Fibroblast of pulmonary artery (primary cell): Measurements from ENCODE around the gene PLSCR2.

Experiments
- DNase-seq: peaks from one replicate; pipeline ENCODE4 v3.0.0-alpha.2; 2010; ENCODE audit warnings: low read depth
- H3K4me3 ChIP-seq: replicated peaks from 2 replicates; pipeline ENCODE4 v1.5.1; 2011; ENCODE audit warnings: low read depth, mild to moderate bottlenecking, control low read depth, low read length, moderate library complexity
- TF ChIP-seq, protein P1 (sequence below): IDR thresholded peaks from 2 replicates; pipeline ENCODE4 v1.5.1; 2011; ENCODE audit warnings: mild to moderate bottlenecking, control low read depth, low read length, inconsistent platforms; ENCODE audit errors: missing control alignments

PLSCR2 gene, protein sequence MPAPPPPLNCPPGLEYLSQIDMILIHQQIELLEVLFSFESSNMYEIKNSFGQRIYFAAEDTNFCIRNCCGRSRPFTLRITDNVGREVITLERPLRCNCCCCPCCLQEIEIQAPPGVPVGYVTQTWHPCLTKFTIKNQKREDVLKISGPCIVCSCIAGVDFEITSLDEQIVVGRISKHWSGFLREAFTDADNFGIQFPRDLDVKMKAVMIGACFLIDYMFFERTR

DNA sequence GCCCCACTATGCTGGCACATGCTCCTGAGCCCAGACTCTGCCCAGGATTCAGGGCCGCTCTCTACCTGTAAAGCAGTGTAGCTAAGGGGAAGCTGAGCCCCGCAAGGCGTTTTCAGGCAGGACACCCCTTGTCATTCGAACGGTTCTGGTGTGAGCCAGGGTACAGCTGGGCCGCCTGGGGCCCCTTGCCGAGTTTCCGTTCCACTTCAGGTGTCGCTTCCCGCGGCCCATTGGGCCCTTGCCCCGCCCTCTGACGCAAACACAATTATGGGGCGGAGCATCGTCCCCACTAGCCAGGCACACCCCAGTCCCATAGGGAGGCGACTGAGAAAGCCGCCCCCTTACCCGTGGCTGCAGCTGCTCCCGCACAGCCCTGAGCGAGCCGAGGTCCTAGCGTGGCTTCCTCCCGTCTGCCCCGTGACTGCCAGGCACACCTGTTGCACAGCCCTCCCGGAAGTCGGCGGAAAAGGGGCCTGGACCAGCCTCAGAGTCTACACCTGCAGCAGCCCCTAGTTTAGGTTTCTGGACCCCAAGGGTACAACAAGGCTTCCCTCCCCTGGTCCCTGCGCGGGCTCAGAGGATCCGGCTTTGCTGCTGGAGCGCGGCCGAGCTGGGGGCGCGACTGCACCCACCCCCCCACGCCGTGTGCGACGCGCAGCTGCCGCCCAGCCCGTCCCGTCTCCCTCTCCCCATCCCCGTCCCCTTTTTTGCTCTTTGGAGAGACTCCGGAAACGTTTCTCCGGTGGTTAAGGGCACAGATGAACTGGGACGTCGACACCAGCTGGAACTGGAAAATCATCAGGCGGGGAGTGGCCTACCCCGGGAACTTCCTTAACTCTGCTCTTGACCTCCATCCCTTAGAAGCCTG, at the start of gene PLSCR2:
TSS of gene PLSCR2 (minus strand) at position 412 of the 868 bp plus-strand sequence. CDS start 9,657 bp downstream, outside the sequence.
- TF ChIP-seq, protein P1, sequence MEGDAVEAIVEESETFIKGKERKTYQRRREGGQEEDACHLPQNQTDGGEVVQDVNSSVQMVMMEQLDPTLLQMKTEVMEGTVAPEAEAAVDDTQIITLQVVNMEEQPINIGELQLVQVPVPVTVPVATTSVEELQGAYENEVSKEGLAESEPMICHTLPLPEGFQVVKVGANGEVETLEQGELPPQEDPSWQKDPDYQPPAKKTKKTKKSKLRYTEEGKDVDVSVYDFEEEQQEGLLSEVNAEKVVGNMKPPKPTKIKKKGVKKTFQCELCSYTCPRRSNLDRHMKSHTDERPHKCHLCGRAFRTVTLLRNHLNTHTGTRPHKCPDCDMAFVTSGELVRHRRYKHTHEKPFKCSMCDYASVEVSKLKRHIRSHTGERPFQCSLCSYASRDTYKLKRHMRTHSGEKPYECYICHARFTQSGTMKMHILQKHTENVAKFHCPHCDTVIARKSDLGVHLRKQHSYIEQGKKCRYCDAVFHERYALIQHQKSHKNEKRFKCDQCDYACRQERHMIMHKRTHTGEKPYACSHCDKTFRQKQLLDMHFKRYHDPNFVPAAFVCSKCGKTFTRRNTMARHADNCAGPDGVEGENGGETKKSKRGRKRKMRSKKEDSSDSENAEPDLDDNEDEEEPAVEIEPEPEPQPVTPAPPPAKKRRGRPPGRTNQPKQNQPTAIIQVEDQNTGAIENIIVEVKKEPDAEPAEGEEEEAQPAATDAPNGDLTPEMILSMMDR: no peak
- H3K4me3 ChIP-seq: peak within 1 kb of the TSS; percentile 47
- no peak for DNase-seq

DNA sequence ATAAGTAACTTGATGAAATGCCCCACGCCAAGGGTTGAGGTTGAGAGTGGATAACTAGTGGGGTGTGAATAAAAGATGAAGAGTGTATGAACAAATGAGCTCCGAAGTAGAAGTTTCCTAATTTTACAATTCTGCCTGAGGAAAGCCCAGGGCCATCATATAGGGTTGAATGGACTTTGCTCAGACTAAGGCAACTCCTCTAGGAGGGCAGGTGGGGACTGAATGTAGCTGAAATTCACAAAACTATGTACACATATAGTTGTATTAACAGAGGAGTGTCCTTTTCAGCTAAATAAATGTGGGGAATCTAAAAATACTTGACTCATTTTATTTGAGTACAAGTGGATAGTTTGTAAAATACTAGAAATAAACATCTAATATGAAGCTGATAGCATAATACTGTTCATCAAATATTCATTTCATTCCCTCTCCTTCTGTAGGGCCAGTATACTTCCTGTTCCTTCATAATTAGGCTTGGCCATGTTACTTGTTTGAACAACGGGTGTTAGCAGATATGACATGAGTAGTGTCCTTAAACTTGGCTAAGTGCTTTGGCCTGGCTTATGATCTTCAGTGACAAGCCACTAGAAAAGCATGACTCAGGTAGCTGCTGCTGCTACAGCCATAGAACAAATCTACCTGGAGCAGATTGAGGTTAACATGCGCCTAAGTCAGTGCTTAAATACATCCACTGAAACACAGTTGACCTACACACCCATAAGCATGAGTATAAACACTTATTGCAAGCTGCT, 48.5 kb upstream of the PLSCR2 start:
- TF ChIP-seq, protein P1: no peak
- DNase-seq: no peak
- no peak overlapping the region for H3K4me3 ChIP-seq

DNA sequence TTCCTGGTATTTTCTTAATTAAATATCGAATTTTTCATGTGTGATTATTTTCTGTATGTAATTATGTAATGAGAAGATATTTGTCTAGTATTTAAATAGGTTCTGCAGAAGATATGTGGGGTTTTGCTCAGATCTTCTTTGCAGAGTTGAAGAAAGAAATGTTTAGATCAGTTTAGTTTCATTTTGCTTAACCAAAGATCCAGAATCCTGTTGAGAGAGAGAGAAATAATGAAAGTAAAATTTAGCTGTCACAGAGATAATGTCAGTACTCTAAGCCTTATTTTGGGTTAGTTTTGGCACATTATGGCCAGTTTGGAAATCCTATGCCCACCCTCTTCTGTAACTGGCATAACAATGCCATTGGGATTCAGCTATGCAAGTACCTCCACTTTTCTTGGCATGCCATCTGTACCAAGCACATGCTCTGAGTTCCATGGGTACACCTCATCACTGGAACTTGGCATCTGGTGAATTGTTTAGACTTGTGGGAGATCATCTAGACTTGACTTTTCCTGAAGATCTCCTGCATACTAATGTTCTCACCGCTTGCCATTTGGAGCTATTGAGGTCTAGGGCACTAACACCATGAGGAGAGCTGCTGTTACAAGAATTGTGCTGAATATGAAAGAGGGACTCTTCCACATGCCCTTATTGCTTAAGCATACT, 44.2 kb upstream of the PLSCR2 start:
- TF ChIP-seq, protein P1: no peak
- DNase-seq: no peak
- H3K4me3 ChIP-seq: no peak overlapping the region

DNA sequence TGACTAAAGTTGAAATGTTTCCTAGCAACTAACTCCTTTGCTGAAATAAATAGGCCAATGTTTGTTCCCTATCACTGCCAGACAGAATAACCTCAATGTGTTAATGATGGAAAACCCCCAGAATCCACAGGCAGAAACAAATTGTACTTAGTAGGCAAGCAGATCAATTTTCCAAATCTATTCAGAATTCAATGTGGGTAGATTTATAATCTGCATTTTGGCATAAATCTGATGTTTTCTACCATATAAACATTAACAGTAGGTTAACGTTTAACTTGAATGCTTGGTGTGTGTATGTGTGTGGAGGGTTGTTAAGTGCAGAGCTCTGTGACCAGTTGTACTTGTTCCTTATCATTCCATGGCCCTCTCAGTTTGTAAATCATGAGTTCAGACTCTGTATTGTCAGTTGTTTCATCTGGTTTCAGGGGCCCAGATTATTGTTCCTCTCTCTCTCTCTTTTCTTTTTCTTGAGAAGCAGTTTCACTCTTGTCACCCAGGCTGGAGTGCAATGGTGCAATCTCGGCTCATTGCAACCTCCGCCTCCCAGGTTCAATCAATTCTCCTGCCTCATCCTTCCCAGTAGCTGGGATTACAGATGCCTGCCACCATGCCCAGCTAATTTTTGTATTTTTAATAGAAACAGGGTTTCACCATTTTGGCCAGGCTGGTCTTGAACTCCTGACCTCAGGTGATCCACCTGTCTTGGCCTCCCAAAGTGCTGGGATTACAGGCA, 42.2 kb upstream of the PLSCR2 start:
- DNase-seq: no peak
- no peak overlapping the region for H3K4me3 ChIP-seq
- TF ChIP-seq, protein P1: no peak

DNA sequence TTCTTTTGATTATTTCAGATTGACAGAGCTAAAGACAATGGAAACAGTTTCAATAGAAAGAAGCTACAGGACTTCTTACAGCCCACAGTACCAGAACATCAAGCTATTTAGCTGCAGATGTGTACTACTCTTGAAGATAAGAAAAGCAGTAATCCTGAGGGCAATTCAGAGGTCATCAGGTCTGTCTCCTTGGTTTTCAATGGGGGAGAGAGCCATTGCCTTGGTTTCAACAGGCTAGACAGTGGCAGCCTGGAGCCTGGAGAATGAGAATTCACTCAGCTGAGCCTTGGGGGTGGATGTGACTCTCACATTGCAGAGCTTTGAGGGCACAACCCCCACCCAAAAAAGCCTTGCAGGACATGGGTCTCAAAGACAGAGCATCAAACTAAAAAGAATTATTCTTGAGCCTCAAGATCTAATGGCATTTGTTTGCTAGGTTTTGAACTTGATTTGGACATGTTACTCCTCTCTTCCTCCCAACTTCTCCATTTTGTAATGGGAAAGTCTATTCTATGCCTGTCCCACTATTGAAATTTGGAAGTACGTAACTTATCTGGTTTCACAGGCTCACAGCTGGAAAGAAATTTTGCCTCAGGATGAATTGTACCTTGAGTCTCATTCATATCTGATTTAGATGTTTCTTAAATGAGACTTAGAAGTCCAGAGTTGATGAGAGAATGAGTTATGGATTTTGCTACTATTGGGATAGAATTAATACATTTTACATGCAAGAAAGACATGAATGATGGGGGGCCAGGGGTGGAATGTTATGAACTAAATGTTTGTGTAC, 38.2 kb upstream of the PLSCR2 start:
- TF ChIP-seq, protein P1: no peak
- DNase-seq: no peak
- no peak overlapping the region for H3K4me3 ChIP-seq
